ENCODE results near the gene CEP19.
"Not testable (repeated sequence)": the region's sequence is repeated elsewhere in the genome, so short reads cannot be mapped to it uniquely, and the experiment has no call there.

The CEP19 gene, protein sequence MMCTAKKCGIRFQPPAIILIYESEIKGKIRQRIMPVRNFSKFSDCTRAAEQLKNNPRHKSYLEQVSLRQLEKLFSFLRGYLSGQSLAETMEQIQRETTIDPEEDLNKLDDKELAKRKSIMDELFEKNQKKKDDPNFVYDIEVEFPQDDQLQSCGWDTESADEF

DNA sequence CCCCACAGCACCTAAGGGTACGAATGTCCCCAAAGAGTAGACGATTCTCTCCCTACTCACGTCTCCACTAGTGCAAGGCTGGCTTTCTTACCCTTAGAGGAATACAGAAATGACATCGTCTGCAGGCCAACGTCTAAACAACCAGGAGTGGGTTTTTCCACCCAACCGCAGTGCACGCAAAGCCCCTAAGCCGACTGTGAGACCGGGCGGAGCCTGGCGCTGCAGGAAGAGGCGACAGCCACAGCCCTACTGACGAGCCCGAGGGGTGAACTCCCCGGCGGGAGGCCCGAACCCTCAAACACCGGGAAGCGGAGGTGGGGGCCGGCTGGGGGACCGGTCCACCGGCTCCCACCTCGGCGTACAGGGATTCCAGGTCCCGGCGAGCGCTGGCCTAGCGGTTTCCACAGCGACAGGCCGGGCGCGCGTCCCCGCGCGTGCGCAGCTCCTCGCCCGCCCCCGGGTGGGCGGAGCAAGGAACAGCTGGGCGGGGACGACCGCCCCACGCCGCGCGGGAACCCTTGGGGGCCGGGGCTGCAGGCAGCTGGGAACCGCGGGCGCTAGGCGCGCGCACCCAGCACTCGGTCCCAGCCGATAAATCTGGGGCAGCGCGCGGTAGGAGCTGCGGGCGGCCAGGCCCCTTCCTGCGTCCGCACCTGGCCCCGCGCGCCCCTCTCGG lies at the start of gene CEP19, which contains the start of gene PIGX:
TSS of gene CEP19 (minus strand) at position 413 of the 676 bp plus-strand sequence. CDS start 3,593 bp downstream, outside the sequence.
TSS of gene PIGX (plus strand) at position 540 of the 676 bp plus-strand sequence.
- DNase-seq = peak; percentile 95

DNA sequence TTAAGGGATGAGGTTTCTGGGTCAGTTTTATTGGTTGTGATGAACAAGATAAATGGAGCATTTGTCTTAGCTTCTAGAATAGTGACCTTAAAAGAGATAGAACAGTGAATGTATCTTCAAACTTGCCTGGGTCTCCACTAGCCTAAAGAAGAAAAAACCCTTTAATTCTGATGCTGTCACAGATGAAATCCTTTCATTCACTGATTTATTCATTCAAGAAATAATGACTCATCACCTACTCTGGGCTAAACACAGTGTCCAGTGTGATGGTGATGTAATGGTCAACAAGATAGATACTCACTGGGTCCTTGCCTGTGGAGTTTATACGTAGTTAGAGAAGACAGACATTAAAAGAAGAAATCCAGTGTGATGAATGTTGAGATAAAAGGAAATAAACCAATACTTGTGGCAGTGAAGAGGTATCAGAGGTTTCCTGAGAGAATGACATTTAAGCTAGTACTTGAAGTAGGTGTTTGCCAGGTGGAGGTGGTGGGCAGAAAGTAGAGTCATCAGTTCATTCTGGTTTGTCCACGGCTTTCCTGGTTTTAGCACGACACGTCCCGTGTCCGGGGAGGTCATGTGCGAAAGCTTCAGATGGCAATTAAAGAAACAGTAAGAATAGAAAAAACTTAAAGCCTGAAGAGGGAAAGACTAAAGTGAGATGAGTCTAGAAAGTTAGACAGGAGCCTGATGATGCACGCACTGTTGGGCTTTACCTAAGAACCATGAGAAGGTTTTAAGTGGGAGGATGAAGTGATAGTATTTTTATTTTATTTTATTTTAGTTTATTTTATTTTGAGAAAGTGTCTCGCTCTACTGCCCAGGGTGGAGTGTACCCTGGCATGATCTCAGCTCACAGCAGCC lies 46.1 kb upstream of the CEP19 start:
- DNase-seq = no peak

DNA sequence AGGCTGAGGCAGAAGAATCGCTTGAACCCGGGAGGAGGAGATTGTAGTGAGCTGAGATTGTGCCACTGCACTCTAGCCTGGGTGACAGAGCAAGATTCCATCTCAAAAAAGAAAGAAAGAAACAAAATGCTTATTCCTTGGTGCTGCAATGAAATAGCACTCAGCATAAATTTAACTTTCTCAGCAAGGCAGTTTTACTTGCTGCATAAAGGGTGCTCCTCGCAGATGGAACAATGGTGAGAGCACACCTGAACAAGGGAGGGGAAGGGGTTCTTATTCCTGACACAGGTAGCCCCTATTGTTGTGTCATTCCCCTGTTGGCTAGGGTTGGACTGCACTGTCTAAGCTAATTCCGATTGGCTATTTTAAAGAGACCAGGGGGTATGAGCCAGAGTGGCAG lies 44.7 kb upstream of the CEP19 start:
- no peak for DNase-seq

DNA sequence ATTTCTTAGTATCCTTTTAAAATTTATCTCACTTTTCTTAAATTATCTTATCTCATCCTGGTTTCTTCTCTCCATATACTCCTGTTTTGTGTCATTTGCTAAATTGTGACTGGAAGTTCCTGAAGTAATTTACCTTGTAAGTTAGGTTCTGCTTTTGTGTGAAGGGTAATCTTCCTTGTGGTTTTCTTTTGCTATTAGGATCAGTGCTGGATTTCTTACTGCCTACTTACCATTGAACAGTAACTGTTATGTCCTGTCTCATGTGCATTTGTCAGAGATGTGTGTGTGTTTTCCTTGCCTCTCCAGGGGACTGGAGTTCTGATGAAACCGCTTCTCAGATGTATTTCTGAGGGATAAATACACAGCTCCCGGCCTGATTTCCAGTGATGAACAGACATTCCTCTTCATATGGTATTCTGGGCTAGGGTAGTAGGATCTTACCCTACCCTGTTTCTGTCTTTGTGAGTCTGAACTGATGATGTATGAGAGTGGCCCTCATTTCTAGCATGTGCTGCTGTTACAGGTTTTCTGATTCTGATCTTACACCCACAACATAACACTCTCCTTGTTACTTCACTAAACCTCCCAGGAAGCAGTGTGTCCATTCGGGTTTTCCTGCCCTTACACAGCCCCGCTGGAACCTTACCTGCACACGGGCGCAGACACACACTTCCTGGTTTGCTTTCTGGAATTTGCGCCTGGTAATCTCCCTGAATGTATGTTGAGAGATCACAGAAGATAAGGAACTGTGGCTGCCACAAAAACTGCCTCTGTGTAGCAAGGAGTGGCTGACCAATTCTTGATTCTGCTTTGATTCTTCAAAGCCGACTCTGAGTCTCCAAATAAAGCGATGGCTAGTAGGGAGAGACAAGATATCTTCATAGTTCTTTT lies 42.3 kb upstream of the CEP19 start:
- no peak for DNase-seq

DNA sequence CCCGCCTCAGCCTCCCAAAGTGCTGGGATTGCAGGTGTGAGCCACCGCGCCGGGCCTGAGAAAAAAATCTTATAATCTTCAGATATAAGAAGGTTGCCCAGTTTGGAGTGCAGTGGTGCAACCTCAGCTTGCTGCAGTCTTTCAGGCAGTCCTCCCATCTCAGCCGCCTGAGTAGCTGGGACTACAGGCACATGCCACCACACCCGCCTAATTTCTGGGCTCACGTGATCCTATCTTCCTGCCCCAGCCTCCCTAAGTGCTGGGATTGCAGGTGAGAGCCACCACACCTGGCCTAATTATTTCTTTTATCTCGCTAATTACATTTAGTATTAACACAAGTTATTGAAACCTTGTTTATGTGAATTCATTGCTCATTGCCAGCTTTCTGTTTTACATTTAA lies 41.2 kb upstream of the CEP19 start:
- DNase-seq = no peak

DNA sequence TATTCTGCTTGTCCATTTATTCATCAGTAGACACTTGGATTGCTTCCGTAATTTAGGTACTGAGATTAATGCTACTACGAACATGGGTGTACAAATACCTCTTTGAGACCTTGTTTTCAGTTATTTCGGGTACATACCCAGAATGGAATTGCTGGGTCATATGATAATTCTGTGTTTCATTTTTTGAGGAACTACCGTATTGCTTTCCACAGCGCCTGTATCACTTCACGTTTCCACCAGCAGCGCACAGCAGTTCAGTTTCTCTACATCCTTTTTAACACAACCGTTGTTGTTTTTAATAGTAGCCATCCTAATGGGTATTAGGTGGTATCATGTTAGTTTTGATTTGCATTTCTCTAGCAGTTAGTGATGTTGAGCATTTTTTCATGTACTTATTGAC lies 37.1 kb upstream of the CEP19 start:
- DNase-seq = no peak

DNA sequence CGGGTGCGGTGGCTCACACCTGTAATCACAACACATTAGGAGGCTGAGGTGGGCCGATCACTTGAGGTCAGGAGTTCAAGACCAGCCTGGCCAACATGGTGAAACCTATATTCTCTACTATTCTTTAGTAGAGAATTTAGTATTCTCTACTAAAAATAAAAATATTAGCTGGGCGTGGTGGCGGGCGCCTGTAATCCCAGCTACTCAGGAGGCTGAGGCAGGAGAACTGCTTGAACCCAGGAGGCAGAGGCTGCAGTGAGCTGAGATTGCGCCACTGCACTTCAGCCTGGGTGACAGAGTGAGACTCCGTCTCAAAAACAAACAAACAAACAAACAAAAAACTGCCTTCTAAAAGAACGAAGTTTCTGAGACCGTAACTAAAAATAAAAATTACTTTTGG lies 31.5 kb upstream of the CEP19 start:
- DNase-seq = not testable (repeated sequence)

DNA sequence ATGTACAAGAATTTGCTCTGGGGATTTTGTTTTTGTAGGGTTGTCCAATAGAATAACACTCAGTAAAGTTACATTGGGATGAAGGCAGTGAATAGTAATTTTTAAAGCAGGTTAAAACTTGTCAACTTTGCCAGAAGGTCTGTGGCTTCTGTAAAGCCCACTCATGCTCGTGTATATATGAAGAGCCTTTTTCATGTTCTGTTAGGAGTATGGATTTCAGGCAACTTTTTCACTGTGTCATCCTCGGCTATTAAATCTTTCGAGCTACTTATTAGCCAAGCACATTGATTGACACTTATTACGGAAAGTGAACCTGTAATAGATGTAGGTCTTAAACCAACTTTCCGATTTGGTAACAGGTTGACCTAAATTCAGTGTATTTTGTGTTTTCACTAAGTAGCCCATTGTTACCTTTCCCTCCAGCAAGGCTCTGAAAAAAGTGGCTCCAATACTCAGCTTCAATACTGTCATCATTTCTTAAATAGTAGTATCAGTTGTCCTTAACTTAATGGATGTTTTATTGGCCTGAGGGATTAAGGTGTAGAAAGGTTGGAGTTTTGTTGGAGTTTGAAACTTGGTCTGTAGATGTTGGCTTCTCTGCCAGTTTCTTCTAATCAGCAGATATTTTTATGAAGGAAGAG lies 29.3 kb upstream of the CEP19 start:
- DNase-seq = peak; percentile 40

DNA sequence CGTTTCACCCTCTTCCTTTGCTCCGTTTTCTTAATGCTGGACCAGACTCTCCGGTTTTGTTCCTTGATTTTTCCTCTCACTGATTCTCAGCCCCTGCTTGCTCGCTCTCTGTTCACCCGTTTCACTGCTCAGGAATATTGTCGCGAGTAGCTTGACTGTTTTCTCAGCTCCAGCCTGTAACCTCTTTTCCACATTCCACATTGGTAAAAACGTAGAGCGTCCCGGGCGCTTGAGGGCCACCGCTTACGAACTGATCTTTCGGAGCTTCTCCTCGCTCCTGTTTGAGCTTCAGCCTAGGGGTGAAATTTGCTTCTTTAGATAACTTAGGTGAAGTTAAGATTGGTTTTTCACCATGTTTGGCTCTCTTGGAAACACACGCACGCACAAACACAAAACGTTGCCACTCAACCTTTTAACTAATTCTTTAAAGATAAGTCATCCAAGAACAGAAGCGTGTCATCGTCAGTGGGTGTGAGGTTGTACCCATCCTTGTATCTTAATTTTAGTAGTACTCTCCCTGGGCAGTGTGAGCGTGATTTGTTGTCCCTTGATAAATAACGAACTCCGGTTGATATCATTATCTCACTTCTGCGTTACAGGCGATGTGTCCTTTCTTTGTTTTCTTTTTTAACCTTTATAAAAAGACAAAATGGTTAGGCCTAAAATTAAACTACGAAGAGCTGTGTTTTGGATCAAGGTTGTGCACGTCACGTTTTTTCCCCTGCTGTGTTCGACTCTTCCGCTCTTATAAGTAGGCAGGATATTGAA lies 28.6 kb upstream of the CEP19 start:
- DNase-seq = peak; percentile 76

DNA sequence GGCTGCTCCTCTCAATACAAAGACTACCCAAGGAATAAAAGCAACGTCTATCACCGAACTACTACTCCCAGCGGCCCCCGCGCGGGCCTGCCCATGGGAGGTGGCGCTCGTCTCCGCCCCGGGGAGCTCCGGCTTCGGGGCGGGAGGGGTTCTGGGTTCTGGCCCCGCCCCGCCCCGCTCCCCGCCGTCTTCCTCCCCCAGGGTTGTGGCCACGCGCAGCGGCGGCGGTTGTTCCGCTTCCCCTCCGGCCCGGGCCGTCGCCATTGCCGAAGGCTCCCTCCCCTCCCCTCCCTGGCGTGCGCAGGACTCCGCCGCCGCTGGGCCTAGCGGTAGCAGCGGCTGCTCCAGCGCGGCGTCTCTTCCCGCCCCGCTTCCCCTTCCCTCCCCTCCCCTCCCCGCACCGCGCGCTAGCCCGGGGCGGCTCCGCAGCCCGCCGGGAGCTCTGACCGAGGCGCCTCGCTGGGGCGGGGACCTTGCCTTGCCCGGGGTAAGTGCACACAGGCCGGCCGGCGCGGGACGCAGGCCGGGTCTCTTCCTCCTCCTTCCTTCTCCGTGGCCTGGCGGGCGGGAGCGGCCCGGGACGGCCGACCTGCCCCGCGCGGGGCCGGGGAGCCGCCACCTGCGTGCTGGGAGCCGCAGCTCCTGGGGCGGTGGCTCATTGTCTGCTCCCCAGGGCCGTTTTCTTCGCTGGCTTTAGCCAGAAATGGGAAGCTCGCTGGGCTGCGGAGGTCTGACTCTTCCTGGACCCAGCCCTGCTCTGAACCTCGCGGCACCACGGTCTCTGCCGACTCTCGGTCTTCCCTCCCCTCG lies 27.8 kb upstream of the CEP19 start, which contains the start of gene PAK2:
TSS of gene PAK2 (plus strand) at position 187 of the 810 bp plus-strand sequence. CDS start 42,790 bp downstream, outside the sequence.
- peak; percentile 97 for DNase-seq

DNA sequence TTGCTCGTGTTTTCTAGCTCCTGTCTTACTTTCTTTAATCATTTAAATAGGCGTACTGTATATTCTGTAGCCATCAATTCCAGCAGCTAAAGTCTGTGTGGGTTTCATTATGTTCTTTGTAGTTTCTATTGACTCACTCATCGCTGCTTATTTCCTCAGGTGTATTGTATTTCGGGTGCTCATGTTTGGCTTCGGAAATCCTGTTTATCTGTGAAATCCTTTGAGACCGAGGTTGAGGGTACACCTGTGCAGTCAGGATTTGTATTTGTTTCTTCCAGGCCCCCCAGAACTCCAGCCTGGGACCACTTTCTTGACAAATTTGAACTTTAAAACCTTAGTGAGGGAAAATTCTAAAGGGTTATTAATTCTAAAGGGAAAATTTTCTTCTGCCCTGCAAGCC lies 25.6 kb upstream of the CEP19 start:
- DNase-seq = no peak

DNA sequence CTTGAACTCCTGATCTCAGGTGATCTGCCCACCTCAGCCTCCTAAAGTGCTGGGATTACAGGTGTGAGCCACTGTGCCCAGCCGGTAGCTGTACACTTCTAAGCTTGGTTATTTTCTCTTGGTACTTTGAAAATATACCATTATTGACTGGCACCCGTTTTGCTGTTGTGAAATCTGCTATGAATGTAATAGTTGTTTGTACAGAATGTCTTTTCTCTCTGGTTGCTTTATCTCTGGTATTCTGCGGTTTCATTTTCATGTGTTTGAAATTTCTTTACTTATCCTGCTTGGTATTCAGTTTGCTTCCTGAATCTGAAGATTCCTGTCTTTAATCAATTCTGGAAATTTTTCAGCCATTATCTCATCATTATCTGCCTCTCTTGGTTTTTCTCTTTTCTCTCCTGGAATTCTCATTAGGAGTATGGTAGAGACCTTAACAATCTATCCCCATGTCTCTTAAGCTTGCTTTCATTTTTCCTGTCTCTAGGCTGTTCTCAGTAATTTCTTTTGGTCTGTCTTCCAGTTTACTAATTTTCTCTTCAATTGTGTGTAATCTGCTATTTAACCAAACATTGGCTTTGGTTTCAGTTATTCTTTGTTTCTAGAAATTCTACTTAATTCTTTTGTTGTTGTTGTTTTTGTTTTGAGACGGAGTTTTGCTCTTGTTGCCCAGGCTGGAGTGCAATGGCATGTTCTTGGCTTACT lies 24.8 kb upstream of the CEP19 start:
- no peak for DNase-seq

DNA sequence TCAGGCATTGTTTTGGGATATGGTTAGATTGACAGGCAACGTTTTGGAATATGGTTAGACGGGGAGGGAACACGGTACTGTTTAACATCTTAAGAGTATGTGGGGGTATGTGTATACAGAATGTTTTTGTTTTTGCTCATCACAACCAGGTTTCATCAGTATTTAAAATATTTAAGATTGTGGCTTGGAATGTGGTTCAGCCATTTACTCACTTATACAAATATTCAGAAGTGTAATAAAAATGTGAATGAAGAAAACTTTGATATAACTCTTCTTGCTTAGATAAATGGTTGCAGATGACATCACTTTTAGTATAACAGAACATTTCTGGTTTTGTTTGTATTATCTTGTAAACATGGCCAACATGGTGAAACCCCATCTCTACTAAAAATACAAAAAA lies 23.7 kb upstream of the CEP19 start:
- no peak for DNase-seq

DNA sequence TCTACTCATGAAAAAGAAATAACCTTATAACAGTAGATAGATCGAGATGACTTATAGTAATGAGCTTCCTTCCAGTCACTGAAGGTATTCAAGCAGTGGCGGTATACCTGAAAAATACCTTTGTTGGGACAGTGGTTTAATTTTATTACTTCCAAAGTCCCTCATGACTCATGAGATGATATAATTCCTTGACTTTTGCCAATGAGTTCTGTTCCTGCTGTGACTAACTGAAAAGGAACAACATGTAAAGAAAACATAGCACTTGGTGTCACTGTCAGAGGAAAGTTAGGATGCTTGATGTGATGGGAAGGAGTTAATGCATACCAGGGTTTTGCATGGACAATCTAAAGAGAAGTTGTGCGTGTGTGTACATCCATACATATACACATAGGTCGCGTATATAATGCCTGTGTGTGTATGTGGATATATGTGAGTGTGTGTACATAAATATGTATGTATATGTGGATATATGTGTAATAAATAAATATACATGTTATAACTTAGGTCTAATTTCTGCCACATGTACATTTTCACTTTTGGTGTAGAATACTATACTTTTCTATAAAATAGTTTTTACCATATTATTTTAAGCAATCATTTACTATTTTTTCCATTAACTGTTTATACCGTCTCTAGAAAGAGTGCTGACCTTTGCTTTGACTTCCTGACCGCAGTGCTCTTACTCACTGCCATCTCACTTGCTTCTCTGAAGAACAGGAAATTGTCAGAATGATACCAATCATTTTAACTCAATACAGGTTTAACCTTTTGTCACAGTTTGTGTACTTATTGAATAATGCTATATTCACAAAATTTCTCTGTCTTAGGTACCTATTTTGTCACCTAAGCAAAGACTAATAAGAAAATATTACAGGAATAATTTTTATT lies 15.0 kb upstream of the CEP19 start:
- DNase-seq = no peak

DNA sequence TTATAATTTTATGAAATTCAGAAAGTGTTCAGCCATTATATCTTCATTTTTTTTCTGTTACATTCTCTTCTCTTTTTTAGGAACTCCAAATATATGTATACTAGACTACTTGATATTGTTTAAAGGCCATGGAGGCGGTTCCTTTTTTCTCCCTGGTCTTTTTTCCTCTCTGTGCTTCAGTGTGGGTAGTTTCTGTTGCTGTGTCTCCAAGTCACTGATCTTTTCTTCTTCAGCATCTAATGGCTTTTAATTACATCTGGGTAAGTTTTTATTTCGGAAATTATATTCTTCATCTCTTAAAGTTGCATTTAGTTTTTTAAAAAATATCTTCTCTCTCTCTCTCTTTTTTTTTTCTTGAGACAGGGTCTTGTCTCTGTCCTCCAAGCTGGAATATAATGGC lies 9.0 kb upstream of the CEP19 start:
- no peak for DNase-seq

DNA sequence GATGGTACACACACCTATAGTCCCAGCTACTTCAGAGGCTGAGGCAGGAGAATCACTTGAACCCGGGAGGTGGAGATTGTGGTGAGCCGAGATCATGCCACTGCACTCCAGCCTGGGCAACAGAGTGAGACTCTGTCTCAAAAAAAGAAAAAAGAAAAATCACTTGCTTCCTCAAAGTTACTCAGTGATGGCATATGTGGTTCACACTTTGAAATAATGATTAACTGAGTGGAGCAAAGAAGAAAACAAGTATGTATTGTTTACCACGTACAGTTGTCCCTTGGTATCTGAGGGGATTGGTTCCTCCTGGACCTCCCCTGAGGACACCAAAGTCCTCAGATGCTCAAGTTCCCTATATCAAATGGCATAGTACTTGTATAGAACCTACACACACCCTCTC lies 5.1 kb upstream of the CEP19 start:
- DNase-seq = not testable (repeated sequence)

DNA sequence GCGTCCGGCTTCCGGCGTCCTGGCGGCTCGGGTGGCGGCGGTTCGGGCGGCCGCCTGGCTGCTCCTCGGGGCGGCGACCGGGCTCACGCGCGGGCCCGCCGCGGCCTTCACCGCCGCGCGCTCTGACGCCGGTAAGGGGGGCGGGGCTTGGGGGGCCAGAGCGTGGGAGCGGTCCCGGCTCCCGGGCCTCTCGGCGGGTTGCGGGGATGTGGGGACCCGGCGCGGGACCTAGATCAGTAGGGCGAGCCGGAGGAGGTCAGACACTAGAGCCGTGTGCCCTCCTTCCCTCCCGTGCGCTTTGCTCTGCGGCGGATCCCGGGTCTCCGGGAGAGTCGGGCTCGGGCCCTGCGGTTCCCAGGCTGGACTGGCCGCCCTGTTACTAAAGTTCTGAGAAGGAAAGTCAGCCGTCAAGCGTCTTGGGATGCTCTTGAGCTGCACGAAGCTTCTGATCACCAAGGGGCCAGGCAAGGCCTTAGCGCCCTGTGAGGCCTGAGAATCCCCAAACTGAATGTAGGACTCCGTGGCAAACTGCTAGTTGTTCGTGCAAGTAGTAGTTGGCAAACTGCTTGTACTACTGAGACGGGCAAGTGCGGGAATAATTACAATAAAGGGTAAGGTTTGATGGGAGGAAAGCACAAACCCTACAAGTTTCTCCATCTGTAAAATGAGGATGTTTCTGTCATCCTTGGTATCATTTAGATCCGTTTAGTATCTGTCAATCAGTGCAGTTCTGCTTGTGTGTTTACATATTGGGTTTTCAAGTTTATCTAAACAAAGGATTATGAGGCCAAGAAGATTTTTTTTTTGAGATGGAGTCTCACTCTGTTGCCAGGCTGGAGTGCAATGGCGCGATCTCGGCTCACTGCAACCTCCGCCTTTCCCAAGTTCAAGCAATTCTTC lies 714 bp upstream of the CEP19 start:
- DNase-seq = no peak

DNA sequence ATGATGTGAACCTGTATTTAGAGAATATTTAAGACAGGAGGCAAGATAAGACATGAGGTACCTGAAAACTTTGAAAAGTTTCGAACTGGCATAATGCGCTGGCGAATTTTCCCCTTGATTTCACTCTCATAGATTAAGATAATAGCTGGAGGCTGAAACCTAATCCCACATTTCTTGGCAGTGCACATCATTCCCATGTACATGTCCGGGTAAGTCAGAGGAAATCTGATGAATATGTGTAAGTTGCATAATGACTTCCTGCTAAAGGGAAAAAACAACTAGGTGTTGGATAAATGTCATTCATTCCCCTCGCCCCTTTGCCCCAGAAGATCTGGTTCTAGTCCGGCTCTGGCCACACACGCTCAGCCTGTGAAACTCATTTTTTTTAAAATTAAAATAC lies 3.6 kb downstream of the CEP19 start:
- no peak for DNase-seq
